KMS-11 (cell line): ENCODE data around the gene BYSL.

Experiments
- H2AFZ ChIP-seq: fragments of 200-600 bp; sonication (generic); 2 replicates; pipeline ENCODE4 v1.6.1; 2016; ENCODE audit warnings: antibody characterized with exemption, mixed run types, low read depth
- H3K27ac ChIP-seq: fragments of 200-600 bp; sonication (generic); 2 replicates; pipeline ENCODE4 v1.6.1; 2016; ENCODE audit warnings: mild to moderate bottlenecking, mixed run types
- H3K27me3 ChIP-seq: fragments of 200-600 bp; sonication (generic); 2 replicates; pipeline ENCODE4 v1.6.1; 2017; ENCODE audit warnings: mild to moderate bottlenecking, low read depth, mixed run types, moderate library complexity; ENCODE audit not compliant: insufficient read depth
- H3K36me3 ChIP-seq: fragments of 200-600 bp; sonication (generic); 2 replicates; pipeline ENCODE4 v1.6.1; 2017; ENCODE audit warnings: mild to moderate bottlenecking, mixed run types; ENCODE audit not compliant: insufficient read depth
- H3K4me1 ChIP-seq: fragments of 200-600 bp; sonication (generic); 2 replicates; pipeline ENCODE4 v1.6.1; 2016; ENCODE audit warnings: mild to moderate bottlenecking, low read depth, mixed run types; ENCODE audit not compliant: poor library complexity, severe bottlenecking
- H3K4me2 ChIP-seq: fragments of 200-600 bp; sonication (generic); 2 replicates; pipeline ENCODE4 v1.7.0; 2016; ENCODE audit warnings: mild to moderate bottlenecking, mixed run types
- H3K4me3 ChIP-seq: fragments of 200-600 bp; sonication (generic); IDR thresholded peaks from 2 replicates; pipeline ENCODE4 v1.6.1; 2017; ENCODE audit warnings: low read depth, low read length, mixed read lengths; ENCODE audit not compliant: insufficient read depth
- H3K79me2 ChIP-seq: fragments of 200-600 bp; sonication (generic); 2 replicates; pipeline ENCODE4 v1.6.1; 2016; ENCODE audit warnings: low read depth, mixed run types; ENCODE audit not compliant: insufficient read depth
- H3K9ac ChIP-seq: fragments of 200-600 bp; sonication (generic); 2 replicates; pipeline ENCODE4 v1.6.1; 2016; ENCODE audit warnings: mild to moderate bottlenecking, mixed run types
- H4K20me1 ChIP-seq: fragments of 200-600 bp; sonication (generic); 2 replicates; pipeline ENCODE4 v1.6.1; 2016; ENCODE audit warnings: mild to moderate bottlenecking, mixed run types; ENCODE audit not compliant: insufficient read depth
- CTCF ChIP-seq: fragments of 200-600 bp; sonication (generic); conservative IDR thresholded peaks from 2 replicates; pipeline ENCODE4 v1.6.1; 2017; ENCODE audit warnings: low read depth, mild to moderate bottlenecking, antibody characterized with exemption, low read length, moderate library complexity, mixed read lengths

The BYSL gene

GRCh38 chr6:41958022-41958856 lies 36.9 kb downstream of the BYSL start:
- TF ChIP-seq CTCF: no peak
- H3K27ac ChIP-seq: no peak overlapping the region
- H3K79me2 ChIP-seq: no peaks in the 10 kb centered on the region
- H3K4me2 ChIP-seq: no peak overlapping the region
- H3K27me3 ChIP-seq: no peaks in the 10 kb centered on the region
- H3K9ac ChIP-seq: no peak overlapping the region
- H3K36me3 ChIP-seq: no peaks in the 10 kb centered on the region
- H3K4me3 ChIP-seq: no peak overlapping the region
- no peak overlapping the region for H2AFZ ChIP-seq
- peaks cover 6% of the 10 kb centered on the region for H3K4me1 ChIP-seq
- H4K20me1 ChIP-seq: no peaks in the 10 kb centered on the region

GRCh38 chr6:41960028-41960427 lies 38.7 kb downstream of the BYSL start:
- TF ChIP-seq CTCF: no peak
- Histone ChIP-seq H3K79me2 (no peaks in the 10 kb centered on the region), H3K4me2 (no peak overlapping the region), H3K36me3 (no peaks in the 10 kb centered on the region), H2AFZ (no peak overlapping the region), H3K9ac (no peak overlapping the region), H3K4me1 (peaks cover 6% of the 10 kb centered on the region), H3K27ac (no peak overlapping the region), H3K27me3 (no peaks in the 10 kb centered on the region), H4K20me1 (no peaks in the 10 kb centered on the region), H3K4me3 (no peak overlapping the region)

- Histone ChIP-seq H3K27me3 (no peaks in the 10 kb centered on the region), H3K27ac (no peak overlapping the region), H3K36me3 (no peaks in the 10 kb centered on the region), H3K4me2 (no peak overlapping the region), H3K9ac (no peak overlapping the region), H4K20me1 (no peaks in the 10 kb centered on the region), H2AFZ (no peak overlapping the region), H3K79me2 (no peaks in the 10 kb centered on the region), H3K4me3 (no peak overlapping the region), H3K4me1 (peaks cover 11% of the 10 kb centered on the region)
- TF ChIP-seq CTCF: no peak
These were observed 42.1 kb downstream of the BYSL start for GRCh38 chr6:41963371-41963770.

GRCh38 chr6:41964201-41964887 lies 43.0 kb downstream of the BYSL start:
- no peak for TF ChIP-seq CTCF
- H3K4me2 ChIP-seq: no peak overlapping the region
- H3K4me3 ChIP-seq: no peak overlapping the region
- H3K9ac ChIP-seq: no peak overlapping the region
- H3K36me3 ChIP-seq: no peaks in the 10 kb centered on the region
- no peaks in the 10 kb centered on the region for H3K79me2 ChIP-seq
- no peaks in the 10 kb centered on the region for H3K27me3 ChIP-seq
- no peak overlapping the region for H3K27ac ChIP-seq
- H4K20me1 ChIP-seq: no peaks in the 10 kb centered on the region
- peaks cover 11% of the 10 kb centered on the region for H3K4me1 ChIP-seq
- no peak overlapping the region for H2AFZ ChIP-seq
